IMR-90 (cell line): Measurements from ENCODE around the gene SPNS1. TPM values are rescaled to one million over a fixed set of nuclear protein-coding genes. Genes with fewer than 3 reads are reported as not detected.

Experiments
- ATAC-seq: fragments of 200-7000 bp; cut with Tn5 transposase; 2 replicates; pipeline ENCODE4 v1.9.1; 2020; ENCODE audit warnings: low read depth, mild to moderate bottlenecking, moderate library complexity
- BruUV-seq: library from RNA; stranded (reverse); fragments of 400-500 nt; replicated peaks from 2 replicates; lab custom pipeline; 2021; lab: Mats Ljungman, UMichigan
- CTCF ChIA-PET: fragments of 300-600 bp; formaldehyde crosslinking; extraction: SDS; loops from one replicate; lab custom pipeline; 2021; ENCODE audit warnings: antibody characterized with exemption; lab: Yijun Ruan, JAX
- POLR2A ChIA-PET: fragments of 300-600 bp; sonication (Branson Sonifier 250); formaldehyde crosslinking; loops from one replicate; lab custom pipeline; 2022; ENCODE audit warnings: antibody characterized with exemption; ENCODE audit not compliant: unreplicated experiment; lab: Charles Lee
- DNase-seq: peaks from one replicate; pipeline ENCODE4 v3.0.0; 2013
- H2AFZ ChIP-seq: replicated peaks from 2 replicates; pipeline ENCODE3; 2013; ENCODE audit warnings: low read length, mild to moderate bottlenecking; ENCODE audit not compliant: poor library complexity
- H2AK5ac ChIP-seq: 2 replicates; pipeline ENCODE4 v1.6.1; 2013; ENCODE audit warnings: low read depth, low read length, inconsistent platforms
- H2AK9ac ChIP-seq: replicated peaks from 2 replicates; pipeline ENCODE3; 2013; ENCODE audit warnings: mild to moderate bottlenecking, low read depth, low read length, moderate library complexity; ENCODE audit not compliant: poor library complexity
- H2BK120ac ChIP-seq: 2 replicates; pipeline ENCODE4 v1.6.1; 2013; ENCODE audit warnings: low read depth, low read length, inconsistent platforms
- H2BK15ac ChIP-seq: 3 replicates; pipeline ENCODE4 v1.6.1; 2013; ENCODE audit warnings: low read depth, low read length, inconsistent platforms
- H2BK20ac ChIP-seq: 2 replicates; pipeline ENCODE4 v1.6.1; 2013; ENCODE audit warnings: low read depth, mild to moderate bottlenecking, inconsistent platforms, low read length, moderate library complexity
- H2BK5ac ChIP-seq: 2 replicates; pipeline ENCODE4 v1.6.1; 2013; ENCODE audit warnings: mild to moderate bottlenecking, low read depth, low read length, inconsistent platforms; ENCODE audit not compliant: poor library complexity, severe bottlenecking
- H3K14ac ChIP-seq: replicated peaks from 2 replicates; pipeline ENCODE4 v1.6.1; 2013; ENCODE audit warnings: low read depth, low read length, inconsistent platforms
- H3K18ac ChIP-seq: 2 replicates; pipeline ENCODE4 v1.6.1; 2013; ENCODE audit warnings: low read depth, low read length, control low read depth
- H3K23ac ChIP-seq: 2 replicates; pipeline ENCODE4 v1.6.1; 2013; ENCODE audit warnings: low read depth, low read length, inconsistent platforms
- H3K27ac ChIP-seq: 2 replicates; pipeline ENCODE4 v1.5.1; 2013; ENCODE audit warnings: mild to moderate bottlenecking, control low read depth, low read length; ENCODE audit not compliant: insufficient read depth
- H3K27me3 ChIP-seq: 2 replicates; pipeline ENCODE4 v1.6.1; 2013; ENCODE audit warnings: low read length; ENCODE audit not compliant: control insufficient read depth, insufficient read depth
- H3K36me3 ChIP-seq: 2 replicates; pipeline ENCODE4 v1.6.1; 2013; ENCODE audit warnings: low read length, mixed read lengths; ENCODE audit not compliant: control insufficient read depth, insufficient read depth
- H3K4ac ChIP-seq: 2 replicates; pipeline ENCODE4 v1.6.1; 2013; ENCODE audit warnings: low read depth, low read length, inconsistent platforms
- H3K4me1 ChIP-seq: 2 replicates; pipeline ENCODE4 v1.6.1; 2013; ENCODE audit warnings: low read length, mixed read lengths; ENCODE audit not compliant: control insufficient read depth, insufficient read depth
- H3K4me2 ChIP-seq: 2 replicates; pipeline ENCODE4 v1.6.1; 2013; ENCODE audit warnings: low read depth, mild to moderate bottlenecking, control low read depth, low read length, moderate library complexity
- H3K4me3 ChIP-seq: 2 replicates; pipeline ENCODE4 v1.5.1; 2013; ENCODE audit warnings: low read depth, mild to moderate bottlenecking, control low read depth, low read length, moderate library complexity; ENCODE audit not compliant: insufficient read depth
- H3K56ac ChIP-seq: 2 replicates; pipeline ENCODE4 v1.6.1; 2013; ENCODE audit warnings: low read length, inconsistent platforms; ENCODE audit not compliant: insufficient read depth; ENCODE audit errors: extremely low read depth
- H3K79me1 ChIP-seq, 2 experiments: 2 replicates each; pipeline ENCODE4 v1.6.1; 2013; ENCODE audit warnings: low read length in 2 of 2, inconsistent platforms in 1 of 2, low read depth in 1 of 2
- H3K9ac ChIP-seq: 2 replicates; pipeline ENCODE4 v1.6.1; 2013; ENCODE audit warnings: low read depth, low read length, control low read depth
- H3K9me1 ChIP-seq: 2 replicates; pipeline ENCODE4 v1.6.1; 2013; ENCODE audit warnings: low read length, inconsistent platforms; ENCODE audit not compliant: insufficient read depth
- H3K9me3 ChIP-seq: 2 replicates; pipeline ENCODE4 v1.6.1; 2013; ENCODE audit warnings: low read length; ENCODE audit not compliant: control insufficient read depth, insufficient read depth
- H4K20me1 ChIP-seq: 2 replicates; pipeline ENCODE4 v1.6.1; 2013; ENCODE audit warnings: low read length, inconsistent platforms; ENCODE audit not compliant: insufficient read depth
- H4K5ac ChIP-seq: 2 replicates; pipeline ENCODE4 v1.6.1; 2013; ENCODE audit warnings: mild to moderate bottlenecking, low read depth, low read length, control low read depth
- H4K8ac ChIP-seq, 2 experiments: 2 replicates each; pipeline ENCODE4 v1.6.1; 2013; ENCODE audit warnings: low read depth in 2 of 2, low read length in 2 of 2, control low read depth in 1 of 2, inconsistent platforms in 1 of 2
- H4K91ac ChIP-seq: 2 replicates; pipeline ENCODE4 v1.6.1; 2013; ENCODE audit warnings: low read depth, low read length, inconsistent platforms; ENCODE audit not compliant: insufficient read depth
- CEBPB ChIP-seq: IDR thresholded peaks from 2 replicates; pipeline ENCODE4 v1.6.1; 2012; ENCODE audit warnings: low read depth, low read length, improper control_type of control experiment
- CHD1 ChIP-seq: IDR thresholded peaks from 2 replicates; pipeline ENCODE4 v1.6.1; 2012; ENCODE audit warnings: low read depth, low read length, improper control_type of control experiment
- CTCF ChIP-seq: conservative IDR thresholded peaks from 2 replicates; pipeline ENCODE4 v1.5.1; 2012; ENCODE audit warnings: mild to moderate bottlenecking, low read depth, low read length, improper control_type of control experiment
- ELK1 ChIP-seq: fragments of 150-350 bp; IDR thresholded peaks from 2 replicates; pipeline ENCODE4 v1.6.1; 2016; ENCODE audit warnings: low read depth, mild to moderate bottlenecking, low read length, moderate library complexity, borderline replicate concordance
- FOS ChIP-seq: fragments of 150-350 bp; IDR thresholded peaks from 2 replicates; pipeline ENCODE4 v1.6.1; 2016; ENCODE audit warnings: low read depth, low read length
- MAFK ChIP-seq: IDR thresholded peaks from 2 replicates; pipeline ENCODE4 v1.6.1; 2012; ENCODE audit warnings: low read depth, low read length, improper control_type of control experiment
- MXI1 ChIP-seq: IDR thresholded peaks from 2 replicates; pipeline ENCODE4 v1.6.1; 2012; ENCODE audit warnings: low read depth, mild to moderate bottlenecking, low read length, moderate library complexity, borderline replicate concordance
- POLR2A ChIP-seq: IDR thresholded peaks from 2 replicates; pipeline ENCODE4 v1.6.1; 2012; ENCODE audit warnings: mild to moderate bottlenecking, low read depth, low read length
- RAD21 ChIP-seq: IDR thresholded peaks from 2 replicates; pipeline ENCODE4 v1.6.1; 2012; ENCODE audit warnings: low read length, improper control_type of control experiment
- RCOR1 ChIP-seq: IDR thresholded peaks from 2 replicates; pipeline ENCODE4 v1.6.1; 2012; ENCODE audit warnings: mild to moderate bottlenecking, low read length, improper control_type of control experiment; ENCODE audit not compliant: insufficient replicate concordance
- RFX5 ChIP-seq: IDR thresholded peaks from 2 replicates; pipeline ENCODE4 v1.8.0; 2012; ENCODE audit warnings: low read depth, mild to moderate bottlenecking, low read length, moderate library complexity
- WGBS, 2 experiments: methylation state at CpG; one replicate each; pipeline versions ENCODE4 v1.1.5 to v1.1.7; 2013; ENCODE audit warnings: missing lambda C conversion rate in 2 of 2; ENCODE audit not compliant: insufficient read length in 1 of 2; ENCODE audit errors: extremely low coverage in 2 of 2; 5-methylcytosine and 5-hydroxymethylcytosine counted together
- dilution Hi-C: fragments of 300-500 bp; cut with HindIII; formaldehyde crosslinking; loops from one replicate; pipeline ENCODE4 v1.14.3; 2018; ENCODE audit warnings: low sequenced_read_pairs; ENCODE audit not compliant: unreplicated experiment
- in situ Hi-C: fragments of 300-500 bp; cut with MboI; formaldehyde crosslinking; loops from 3 replicates; pipeline ENCODE4 v1.14.3; 2019; ENCODE audit warnings: low sequenced_read_pairs, inconsistent platforms, mixed read lengths
- intact Hi-C: fragments of 100-400 bp; cut with micrococcal nuclease; formaldehyde crosslinking; loops from 2 replicates; pipeline ENCODE4 v1.10.0; 2022
- polyA plus RNA-seq, 3 experiments: library from polyadenylated mRNA; depleted of rRNA; stranded (reverse); fragments of >200 nt; gene quantifications; 2 replicates each; pipeline ENCODE4 v1.2.3, GENCODE V29; 2012; ENCODE audit warnings: low replicate concordance in 1 of 3
- total RNA-seq: library from RNA; depleted of rRNA; stranded (reverse); fragments of >200 nt; gene quantifications from 2 replicates; pipeline ENCODE4 v1.2.3, GENCODE V29; 2012

Gene SPNS1
- total and polyA plus RNA-seq, 2 of the 4 experiments (the other 2 are of a cell fraction): 4.7 to 37.3 TPM

- no peak overlapping the region for H4K91ac ChIP-seq
- H3K18ac ChIP-seq: no peak overlapping the region
- intact Hi-C loops: no loop called here
- no peak overlapping the region for H2BK15ac ChIP-seq
- H4K20me1 ChIP-seq: no peaks in the 10 kb centered on the region
- H2AFZ ChIP-seq: no peak overlapping the region
- in situ Hi-C loops: no loop called here
- no peak overlapping the region for H3K23ac ChIP-seq
- TF ChIP-seq CHD1: no peak
- TF ChIP-seq RFX5: no peak
- no peak for TF ChIP-seq CTCF
- TF ChIP-seq MAFK: no peak
- TF ChIP-seq POLR2A: no peak
- no peak for TF ChIP-seq RAD21
- TF ChIP-seq ELK1: no peak
- no peak for TF ChIP-seq RCOR1
- no peak for TF ChIP-seq MXI1
- no peak for TF ChIP-seq CEBPB
- TF ChIP-seq FOS: no peak
- no peak overlapping the region for H3K14ac ChIP-seq
- H3K4me3 ChIP-seq: no peak overlapping the region
- H3K36me3 ChIP-seq: peaks cover 14% of the 10 kb centered on the region
- H3K9me1 ChIP-seq: no peaks in the 10 kb centered on the region
- H2BK120ac ChIP-seq: no peak overlapping the region
- 90% methylated on average over 2 of the region's 10 CpGs; no CpG with 5 or more reads in 1 of the 2 experiments for WGBS, 2 experiments
- no peak overlapping the region for H4K8ac ChIP-seq
- H3K9ac ChIP-seq: no peak overlapping the region
- no peak overlapping the region for H4K5ac ChIP-seq
- ChIA-PET POLR2A (no interaction called here), CTCF (no interaction called here)
- H2BK20ac ChIP-seq: no peak overlapping the region
- no peak overlapping the region for H3K4ac ChIP-seq
- no peak overlapping the region for H3K4me2 ChIP-seq
- BruUV-seq: no TSS peak
- no peak overlapping the region for H2AK9ac ChIP-seq
- ATAC-seq: no peak
- H3K4me1 ChIP-seq: no peaks in the 10 kb centered on the region
- H3K27ac ChIP-seq: no peak overlapping the region
- no peak overlapping the region for H3K56ac ChIP-seq
- H3K9me3 ChIP-seq: no peaks in the 10 kb centered on the region
- no peak overlapping the region for H2BK5ac ChIP-seq
- dilution Hi-C loops: no loop called here
- no peaks in the 10 kb centered on the region for H3K27me3 ChIP-seq
- DNase-seq: no peak
- H3K79me1 ChIP-seq: no peaks in the 10 kb centered on the region
- no peak overlapping the region for H2AK5ac ChIP-seq
Measured at GRCh38 chr16:28992496-28992895, 17.9 kb downstream of the SPNS1 start.
